Sciatic nerve (tissue), 2 donors: Measurements from ENCODE around the gene AGRN. TPM values are rescaled to one million over a fixed set of nuclear protein-coding genes. Genes with fewer than 3 reads are reported as not detected.
"Not testable (repeated sequence)": the region's sequence is repeated elsewhere in the genome, so short reads cannot be mapped to it uniquely, and the experiment has no call there.

Experiments
- ATAC-seq: fragments of 200-7000 bp; cut with Tn5 transposase; one replicate; pipeline ENCODE4 v1.9.1; 2020; ENCODE audit warnings: mild to moderate bottlenecking, moderate library complexity
- DNase-seq: peaks from one replicate; pipeline ENCODE4 v3.0.0-alpha.2; 2020; ENCODE audit warnings: low spot score
- intact Hi-C: fragments of 100-400 bp; cut with DNase I; formaldehyde crosslinking; loops from one replicate; pipeline ENCODE4 v1.14.2; 2022
- total RNA-seq: library from RNA; stranded (reverse); fragmentation: NEBNext Ultra II Directional; extraction: Animal tissue kit (Norgen Biotek cat#: 25700); gene quantifications from one replicate; pipeline ENCODE4 v1.2.1, GENCODE V29; 2021
- donor health status: DM: no; HTN: no; CAD: no.
- donor health status: DM: no; HTN: no; CAD: no.

AGRN gene
- total RNA-seq, 1 donor from 2014 or later, result 22.0 TPM

DNA sequence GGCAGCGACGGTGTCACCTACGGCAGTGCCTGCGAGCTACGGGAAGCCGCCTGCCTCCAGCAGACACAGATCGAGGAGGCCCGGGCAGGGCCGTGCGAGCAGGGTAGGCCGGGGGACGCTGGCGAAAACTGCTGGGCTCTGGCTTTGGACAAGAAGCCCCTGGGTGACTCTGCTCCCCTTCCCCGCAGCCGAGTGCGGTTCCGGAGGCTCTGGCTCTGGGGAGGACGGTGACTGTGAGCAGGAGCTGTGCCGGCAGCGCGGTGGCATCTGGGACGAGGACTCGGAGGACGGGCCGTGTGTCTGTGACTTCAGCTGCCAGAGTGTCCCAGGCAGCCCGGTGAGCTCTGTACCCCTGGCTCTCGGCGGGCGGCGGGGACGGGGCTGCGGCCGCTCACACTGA, 24.0 kb downstream of the AGRN start:
- no peak for ATAC-seq
- intact Hi-C loops, result no loop called here
- no peak for DNase-seq

DNA sequence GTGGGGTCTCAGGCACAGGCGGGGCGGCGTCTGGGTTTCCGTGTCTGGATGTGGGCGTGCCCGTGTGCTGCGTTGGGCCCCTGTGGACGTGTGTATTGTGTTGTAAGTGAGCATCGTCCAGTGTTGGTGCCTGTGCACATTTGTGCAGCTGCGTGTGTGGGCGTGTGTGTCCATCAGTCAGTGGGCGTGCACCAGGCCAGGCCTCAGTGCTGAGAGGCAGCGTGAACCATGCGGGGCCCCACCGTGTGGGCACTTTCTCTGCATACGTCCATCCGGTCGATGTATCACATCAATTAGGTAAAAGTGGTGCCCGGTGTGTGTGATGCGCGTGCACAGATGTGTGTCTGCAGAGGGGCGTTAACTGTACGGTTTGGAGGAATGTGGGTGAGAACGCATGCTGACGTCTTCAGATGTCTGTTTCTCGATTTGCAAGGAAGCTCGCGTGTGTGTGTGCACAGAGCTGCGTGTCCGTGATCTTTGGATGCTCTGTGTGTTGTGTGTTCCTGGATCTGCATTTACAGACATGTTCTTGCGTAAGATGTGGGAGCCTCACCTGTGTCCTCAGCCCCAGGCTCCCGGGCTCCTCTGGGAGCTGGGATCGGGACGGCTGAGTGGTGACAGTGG, 24.6 kb downstream of the AGRN start:
- ATAC-seq, result no peak
- intact Hi-C loops, result no loop called here

DNA sequence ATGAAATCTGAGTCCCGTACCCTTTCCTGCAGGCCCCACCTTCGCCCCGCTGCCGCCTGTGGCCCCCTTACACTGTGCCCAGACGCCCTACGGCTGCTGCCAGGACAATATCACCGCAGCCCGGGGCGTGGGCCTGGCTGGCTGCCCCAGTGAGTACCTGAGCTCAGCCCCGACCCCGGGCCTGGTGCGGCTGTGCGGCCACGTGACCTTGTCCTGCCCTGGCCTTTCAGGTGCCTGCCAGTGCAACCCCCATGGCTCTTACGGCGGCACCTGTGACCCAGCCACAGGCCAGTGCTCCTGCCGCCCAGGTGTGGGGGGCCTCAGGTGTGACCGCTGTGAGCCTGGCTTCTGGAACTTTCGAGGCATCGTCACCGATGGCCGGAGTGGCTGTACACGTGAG, 25.2 kb downstream of the AGRN start:
- DNase-seq (no peak), ATAC-seq (no peak)
- intact Hi-C loops, result no loop called here

More for the DNA sequence above, 24.6 kb downstream of the AGRN start:
- DNase-seq, result no peak

DNA sequence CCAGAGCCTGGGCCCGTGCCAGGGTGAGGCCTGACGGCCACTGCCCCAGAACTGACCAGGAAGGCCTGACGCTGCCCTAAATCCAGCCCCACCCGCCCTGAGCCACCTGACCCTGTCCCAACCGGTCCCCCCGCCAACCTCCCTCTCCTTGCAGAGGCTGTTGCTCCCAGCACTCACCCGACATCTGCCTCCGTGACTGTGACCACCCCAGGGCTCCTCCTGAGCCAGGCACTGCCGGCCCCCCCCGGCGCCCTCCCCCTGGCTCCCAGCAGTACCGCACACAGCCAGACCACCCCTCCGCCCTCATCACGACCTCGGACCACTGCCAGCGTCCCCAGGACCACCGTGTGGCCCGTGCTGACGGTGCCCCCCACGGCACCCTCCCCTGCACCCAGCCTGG, 26.3 kb downstream of the AGRN start:
- no peak for DNase-seq
- no peak for ATAC-seq
- intact Hi-C loops, result no loop called here

DNA sequence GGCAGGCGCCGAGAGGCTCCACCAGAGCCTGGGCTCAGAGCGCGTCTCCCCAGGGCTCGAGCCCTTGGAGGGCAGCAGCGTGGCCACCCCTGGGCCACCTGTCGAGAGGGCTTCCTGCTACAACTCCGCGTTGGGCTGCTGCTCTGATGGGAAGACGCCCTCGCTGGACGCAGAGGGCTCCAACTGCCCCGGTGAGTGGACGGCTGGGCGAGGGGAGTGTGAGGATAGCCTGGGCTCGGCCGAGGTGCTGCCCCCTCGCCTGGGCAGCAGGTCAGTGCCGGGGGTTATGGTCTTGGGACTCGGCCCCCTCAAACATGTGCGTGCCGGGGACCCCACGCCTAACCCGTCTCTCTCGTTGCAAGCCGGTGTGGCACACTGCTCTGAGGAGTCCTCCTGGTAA, 26.8 kb downstream of the AGRN start:
- ATAC-seq (no peak), DNase-seq (no peak)
- intact Hi-C loops, result no loop called here

DNA sequence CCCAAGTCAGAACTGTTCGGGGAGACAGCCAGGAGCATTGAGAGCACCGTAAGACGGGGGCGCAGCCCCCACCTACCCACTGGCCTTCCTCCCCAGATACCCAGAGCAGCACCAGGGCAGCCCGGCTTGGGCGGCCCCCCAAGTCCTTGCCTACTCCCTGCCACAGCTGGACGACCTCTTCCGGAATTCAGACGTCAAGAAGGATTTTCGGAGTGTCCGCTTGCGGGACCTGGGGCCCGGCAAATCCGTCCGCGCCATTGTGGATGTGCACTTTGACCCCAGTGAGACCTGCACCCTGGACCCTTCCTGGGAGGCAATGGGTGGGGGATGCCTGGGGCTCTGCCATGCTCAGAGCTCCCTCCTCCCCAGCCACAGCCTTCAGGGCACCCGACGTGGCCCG, 27.5 kb downstream of the AGRN start:
- intact Hi-C loops, result no loop called here
- ATAC-seq, result no peak
- no peak for DNase-seq

DNA sequence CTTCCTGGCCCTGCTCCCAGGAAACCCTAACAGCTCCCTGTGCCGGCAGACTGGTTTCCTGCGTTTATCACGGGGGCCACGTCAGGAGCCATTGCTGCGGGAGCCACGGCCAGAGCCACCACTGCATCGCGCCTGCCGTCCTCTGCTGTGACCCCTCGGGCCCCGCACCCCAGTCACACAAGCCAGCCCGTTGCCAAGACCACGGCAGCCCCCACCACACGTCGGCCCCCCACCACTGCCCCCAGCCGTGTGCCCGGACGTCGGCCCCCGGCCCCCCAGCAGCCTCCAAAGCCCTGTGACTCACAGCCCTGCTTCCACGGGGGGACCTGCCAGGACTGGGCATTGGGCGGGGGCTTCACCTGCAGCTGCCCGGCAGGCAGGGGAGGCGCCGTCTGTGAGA, 28.0 kb downstream of the AGRN start:
- no peak for DNase-seq
- intact Hi-C loops, result no loop called here
- no peak for ATAC-seq

DNA sequence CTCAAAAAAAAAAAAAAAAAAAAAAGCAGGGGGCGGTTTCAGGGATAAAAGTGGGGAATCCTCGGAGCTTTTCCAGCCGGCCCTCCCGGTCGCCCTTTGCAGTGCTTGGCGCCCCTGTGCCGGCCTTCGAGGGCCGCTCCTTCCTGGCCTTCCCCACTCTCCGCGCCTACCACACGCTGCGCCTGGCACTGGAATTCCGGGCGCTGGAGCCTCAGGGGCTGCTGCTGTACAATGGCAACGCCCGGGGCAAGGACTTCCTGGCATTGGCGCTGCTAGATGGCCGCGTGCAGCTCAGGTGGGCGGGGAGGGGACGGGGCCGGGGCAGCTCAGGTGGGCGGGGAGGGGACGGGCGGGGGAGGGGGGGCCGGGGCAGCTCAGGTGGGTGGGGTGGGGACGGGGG, 28.8 kb downstream of the AGRN start:
- intact Hi-C loops, result no loop called here
- no peak for ATAC-seq
- no peak for DNase-seq

DNA sequence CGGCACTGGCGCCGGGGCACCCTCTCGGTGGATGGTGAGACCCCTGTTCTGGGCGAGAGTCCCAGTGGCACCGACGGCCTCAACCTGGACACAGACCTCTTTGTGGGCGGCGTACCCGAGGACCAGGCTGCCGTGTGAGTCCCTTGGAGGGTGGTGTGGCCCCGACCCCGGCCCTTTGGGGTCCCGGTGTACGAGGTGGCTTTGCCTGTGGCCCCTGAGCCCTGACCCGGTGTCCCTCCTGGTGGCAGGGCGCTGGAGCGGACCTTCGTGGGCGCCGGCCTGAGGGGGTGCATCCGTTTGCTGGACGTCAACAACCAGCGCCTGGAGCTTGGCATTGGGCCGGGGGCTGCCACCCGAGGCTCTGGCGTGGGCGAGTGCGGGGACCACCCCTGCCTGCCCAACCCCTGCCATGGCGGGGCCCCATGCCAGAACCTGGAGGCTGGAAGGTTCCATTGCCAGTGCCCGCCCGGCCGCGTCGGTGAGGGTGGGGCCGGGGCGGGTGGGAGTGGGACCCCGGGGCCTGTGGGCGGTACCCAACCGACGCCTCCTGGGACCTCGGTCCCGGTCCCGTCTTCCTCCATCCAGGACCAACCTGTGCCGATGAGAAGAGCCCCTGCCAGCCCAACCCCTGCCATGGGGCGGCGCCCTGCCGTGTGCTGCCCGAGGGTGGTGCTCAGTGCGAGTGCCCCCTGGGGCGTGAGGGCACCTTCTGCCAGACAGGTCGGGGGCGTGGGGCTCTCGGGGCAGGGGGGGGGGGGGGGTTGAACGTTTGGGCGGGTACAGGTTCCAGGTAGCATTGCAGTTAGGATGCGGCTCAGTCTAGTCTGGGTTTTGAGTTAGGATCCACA, 29.6 kb downstream of the AGRN start:
- no peak for ATAC-seq
- no peak for DNase-seq
- intact Hi-C loops, result no loop called here

DNA sequence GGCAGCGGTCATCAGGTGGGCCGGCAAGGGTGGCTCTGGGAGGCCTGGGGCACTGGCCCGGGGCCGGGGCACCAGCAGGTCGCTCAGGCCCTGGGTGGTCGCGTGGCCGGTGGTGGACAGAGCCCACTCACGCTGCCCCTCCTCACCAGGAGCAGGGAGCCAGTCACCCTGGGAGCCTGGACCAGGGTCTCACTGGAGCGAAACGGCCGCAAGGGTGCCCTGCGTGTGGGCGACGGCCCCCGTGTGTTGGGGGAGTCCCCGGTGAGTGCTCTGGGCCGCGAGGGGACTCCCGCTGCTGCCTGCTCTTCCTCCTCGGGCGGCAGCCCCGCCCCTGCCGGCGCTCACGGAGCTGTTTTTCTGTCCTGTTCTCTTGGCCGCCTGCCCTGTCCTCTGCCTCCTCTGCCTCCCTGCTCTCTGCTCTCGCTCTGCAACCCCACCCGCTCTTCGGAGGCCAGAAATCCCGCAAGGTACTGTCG, 30.7 kb downstream of the AGRN start:
- ATAC-seq (no peak), DNase-seq (no peak)
- intact Hi-C loops, result no loop called here

DNA sequence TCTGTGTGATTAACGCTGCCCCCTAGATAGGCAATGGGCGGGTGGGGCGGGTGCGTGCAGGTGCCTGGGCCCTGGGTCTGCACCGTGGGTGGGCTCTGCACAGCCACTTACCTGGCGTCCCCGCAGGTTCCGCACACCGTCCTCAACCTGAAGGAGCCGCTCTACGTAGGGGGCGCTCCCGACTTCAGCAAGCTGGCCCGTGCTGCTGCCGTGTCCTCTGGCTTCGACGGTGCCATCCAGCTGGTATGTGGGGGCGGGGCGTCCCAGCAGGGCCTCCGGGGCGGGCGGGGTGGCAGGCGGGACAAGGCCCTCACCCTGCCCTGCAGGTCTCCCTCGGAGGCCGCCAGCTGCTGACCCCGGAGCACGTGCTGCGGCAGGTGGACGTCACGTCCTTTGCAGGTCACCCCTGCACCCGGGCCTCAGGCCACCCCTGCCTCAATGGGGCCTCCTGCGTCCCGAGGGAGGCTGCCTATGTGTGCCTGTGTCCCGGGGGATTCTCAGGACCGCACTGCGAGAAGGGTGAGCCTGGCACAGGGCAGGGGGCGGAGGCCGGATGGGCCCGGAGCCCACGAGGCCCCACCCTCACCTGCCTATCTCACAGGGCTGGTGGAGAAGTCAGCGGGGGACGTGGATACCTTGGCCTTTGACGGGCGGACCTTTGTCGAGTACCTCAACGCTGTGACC, 31.3 kb downstream of the AGRN start:
- intact Hi-C loops, result no loop called here
- ATAC-seq (no peak), DNase-seq (no peak)

DNA sequence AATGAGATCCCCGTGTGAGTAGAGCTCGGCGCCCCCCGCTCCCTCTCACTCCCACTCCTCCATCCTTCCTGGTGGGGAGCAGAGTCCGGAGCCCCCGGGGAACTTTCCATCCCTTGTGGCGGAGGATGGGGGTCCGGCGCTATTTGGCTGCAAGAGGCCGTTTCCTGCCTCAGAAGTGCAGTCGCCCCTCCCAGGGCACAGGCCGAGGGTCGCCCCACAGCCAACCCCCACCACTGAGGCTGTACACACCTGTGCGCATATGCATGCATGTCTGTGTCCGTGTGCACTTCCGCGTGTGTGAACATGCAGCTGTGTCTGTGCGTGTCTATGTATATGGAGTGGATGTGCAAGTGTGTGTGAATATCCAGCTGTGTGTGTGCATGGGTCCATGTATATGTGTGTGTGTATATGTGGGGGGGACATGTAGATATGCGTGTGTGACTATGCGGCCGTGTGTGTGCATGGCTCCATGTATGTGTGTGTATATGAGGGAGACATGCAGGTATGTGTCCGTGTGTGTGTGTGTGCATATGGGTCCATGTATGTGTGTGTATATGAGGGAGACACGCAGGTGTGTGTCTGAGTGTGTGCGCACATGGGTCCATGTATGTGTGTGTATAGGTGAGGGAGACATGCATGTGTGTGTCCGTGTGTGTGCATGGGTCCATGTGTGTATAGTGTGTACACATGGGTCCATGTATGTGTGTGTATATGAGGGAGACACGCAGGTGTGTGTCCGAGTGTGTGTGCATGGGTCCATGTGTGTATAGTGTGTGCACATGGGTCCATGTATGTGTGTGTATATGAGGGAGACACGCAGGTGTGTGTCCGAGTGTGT, 32.3 kb downstream of the AGRN start:
- ATAC-seq (no peak), DNase-seq (no peak)
- intact Hi-C loops, result no loop called here

DNA sequence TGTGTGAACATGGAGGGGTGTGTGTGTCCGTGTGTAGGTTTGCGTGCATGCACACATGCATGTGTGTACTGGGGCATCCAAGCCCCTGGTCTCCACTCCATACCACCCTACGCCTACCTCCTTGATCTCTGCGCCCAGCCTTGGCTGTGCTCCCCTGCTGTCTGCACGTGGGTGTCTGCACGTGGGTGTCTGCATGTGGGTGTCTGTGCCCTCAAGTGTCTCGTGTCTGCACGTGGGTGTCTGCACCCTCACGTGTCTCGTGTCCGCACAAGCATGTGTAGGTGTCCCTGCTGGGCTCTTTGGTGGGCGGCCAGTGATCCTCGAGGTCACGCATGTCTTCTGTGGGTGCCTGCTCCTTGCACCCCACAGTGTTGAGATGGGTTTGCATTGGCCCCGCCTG, 33.1 kb downstream of the AGRN start:
- no peak for ATAC-seq
- no peak for DNase-seq
- intact Hi-C loops, result no loop called here

DNA sequence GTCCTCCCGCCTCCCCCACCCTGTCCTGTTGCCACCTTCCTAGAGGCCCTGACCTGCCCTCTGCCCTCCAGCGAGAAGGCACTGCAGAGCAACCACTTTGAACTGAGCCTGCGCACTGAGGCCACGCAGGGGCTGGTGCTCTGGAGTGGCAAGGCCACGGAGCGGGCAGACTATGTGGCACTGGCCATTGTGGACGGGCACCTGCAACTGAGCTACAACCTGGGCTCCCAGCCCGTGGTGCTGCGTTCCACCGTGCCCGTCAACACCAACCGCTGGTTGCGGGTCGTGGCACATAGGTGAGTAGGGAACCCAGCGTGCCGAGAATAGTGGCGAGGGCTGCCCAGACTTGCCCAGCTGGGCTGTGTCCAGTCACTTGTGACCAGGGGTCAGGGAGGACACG, 33.8 kb downstream of the AGRN start:
- DNase-seq (no peak), ATAC-seq (no peak)
- intact Hi-C loops, result no loop called here

DNA sequence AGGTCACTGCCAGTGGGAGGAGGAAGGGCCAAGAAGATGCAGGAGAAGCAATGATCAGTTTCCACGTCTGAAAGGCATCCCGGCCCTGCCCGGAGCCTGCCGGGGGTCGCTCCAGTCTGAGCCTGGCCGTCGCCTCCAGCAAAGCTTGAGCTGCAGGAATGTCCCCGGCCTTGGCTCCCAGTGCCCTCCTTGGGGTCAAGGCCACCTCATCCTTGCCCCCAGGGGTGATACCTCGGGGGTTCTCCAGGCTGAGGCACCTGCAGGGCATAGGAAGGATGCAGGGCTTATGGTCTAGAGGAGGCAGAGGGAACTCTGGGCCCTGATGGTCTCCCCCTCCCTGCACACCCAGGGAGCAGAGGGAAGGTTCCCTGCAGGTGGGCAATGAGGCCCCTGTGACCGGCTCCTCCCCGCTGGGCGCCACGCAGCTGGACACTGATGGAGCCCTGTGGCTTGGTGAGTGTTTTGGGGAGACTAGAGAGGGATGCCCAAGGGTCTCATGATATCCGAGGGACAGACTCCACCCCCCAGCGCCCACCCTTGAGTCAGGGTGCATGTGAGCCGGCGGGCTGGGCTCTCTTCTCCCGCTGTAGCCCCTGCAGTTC, 34.3 kb downstream of the AGRN start:
- intact Hi-C loops, result no loop called here
- DNase-seq (no peak), ATAC-seq (no peak)

DNA sequence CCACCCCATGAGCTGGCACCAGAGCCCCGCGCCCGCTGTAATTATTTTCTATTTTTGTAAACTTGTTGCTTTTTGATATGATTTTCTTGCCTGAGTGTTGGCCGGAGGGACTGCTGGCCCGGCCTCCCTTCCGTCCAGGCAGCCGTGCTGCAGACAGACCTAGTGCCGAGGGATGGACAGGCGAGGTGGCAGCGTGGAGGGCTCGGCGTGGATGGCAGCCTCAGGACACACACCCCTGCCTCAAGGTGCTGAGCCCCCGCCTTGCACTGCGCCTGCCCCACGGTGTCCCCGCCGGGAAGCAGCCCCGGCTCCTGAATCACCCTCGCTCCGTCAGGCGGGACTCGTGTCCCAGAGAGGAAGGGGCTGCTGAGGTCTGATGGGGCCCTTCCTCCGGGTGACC, 35.1 kb downstream of the AGRN start:
- DNase-seq (no peak), ATAC-seq (no peak)
- intact Hi-C loops, result no loop called here

DNA sequence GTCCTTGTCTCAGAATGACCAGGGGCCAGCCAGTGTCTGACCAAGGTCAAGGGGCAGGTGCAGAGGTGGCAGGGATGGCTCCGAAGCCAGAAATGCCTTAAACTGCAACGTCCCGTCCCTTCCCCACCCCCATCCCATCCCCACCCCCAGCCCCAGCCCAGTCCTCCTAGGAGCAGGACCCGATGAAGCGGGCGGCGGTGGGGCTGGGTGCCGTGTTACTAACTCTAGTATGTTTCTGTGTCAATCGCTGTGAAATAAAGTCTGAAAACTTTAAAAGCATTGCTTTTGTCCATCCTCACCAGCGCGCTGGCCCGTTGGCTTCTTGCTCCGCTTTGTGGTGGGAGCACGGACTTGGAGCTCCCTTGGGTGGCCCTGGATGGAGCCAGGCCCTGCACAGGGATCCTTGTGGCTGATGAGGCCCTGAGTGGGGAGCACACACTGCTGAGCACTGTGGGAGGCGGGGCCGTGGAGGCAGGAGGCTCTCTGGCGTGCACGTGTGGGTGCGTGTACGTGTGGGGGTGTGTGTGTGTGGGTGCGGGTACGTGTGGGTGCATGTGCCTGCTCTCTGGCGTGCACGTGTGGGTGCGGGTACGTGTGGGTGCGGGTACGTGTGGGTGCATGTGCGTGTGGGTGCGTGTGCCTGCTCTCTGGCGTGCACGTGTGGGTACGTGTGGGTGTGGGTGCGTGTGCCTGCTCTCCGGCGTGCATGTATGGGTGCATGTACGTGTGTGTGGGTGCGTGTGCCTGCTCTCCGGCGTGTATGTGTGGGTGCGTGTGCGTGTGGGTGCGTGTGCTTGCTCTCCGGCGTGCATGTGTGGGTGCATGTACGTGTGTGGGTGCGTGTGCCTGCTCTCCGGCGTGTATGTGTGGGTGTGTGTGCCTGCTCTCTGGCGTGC, 36.2 kb downstream of the AGRN start:
- intact Hi-C loops, result no loop called here
- no peak for ATAC-seq
- no peak for DNase-seq

DNA sequence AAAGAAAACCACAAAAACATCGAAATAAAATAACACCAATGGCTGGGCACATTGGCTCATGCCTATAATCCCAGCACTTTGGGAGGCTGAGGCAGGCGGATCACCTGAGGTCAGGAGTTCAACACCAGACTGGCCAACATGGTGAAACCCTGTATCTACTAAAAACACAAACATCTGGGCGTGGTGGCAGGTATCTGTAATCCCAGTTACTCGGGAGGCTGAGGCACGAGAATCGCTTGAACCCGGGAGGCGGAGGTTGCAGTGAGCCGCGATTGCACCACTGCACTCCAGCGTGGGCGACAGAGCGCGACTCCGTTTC, 37.8 kb downstream of the AGRN start:
- intact Hi-C loops, DNase-seq, ATAC-seq: not testable (repeated sequence)
